Breast epithelium (tissue), 3 donors: ENCODE data around the gene ERCC6.

Source experiments
- POLR2A ChIP-seq: fragments of 450-650 bp; IDR thresholded peaks from one replicate; pipeline ENCODE4 v1.6.1; 2016; ENCODE audit warnings: antibody characterized with exemption, mild to moderate bottlenecking, moderate library complexity
- POLR2AphosphoS5 ChIP-seq, 3 donors: sonication (generic); formaldehyde crosslinking; IDR thresholded peaks; one replicate each; pipeline ENCODE4 v1.6.1; 2017; ENCODE audit warnings: antibody characterized with exemption in 3 of 3
- TF ChIP-seq, protein P1 (sequence below), 3 donors: fragments of 450-650 bp; IDR thresholded peaks; one replicate each; pipeline ENCODE4 v1.5.1; 2016 to 2017; ENCODE audit warnings: antibody characterized with exemption in 3 of 3, mild to moderate bottlenecking in 3 of 3, moderate library complexity in 3 of 3

DNA sequence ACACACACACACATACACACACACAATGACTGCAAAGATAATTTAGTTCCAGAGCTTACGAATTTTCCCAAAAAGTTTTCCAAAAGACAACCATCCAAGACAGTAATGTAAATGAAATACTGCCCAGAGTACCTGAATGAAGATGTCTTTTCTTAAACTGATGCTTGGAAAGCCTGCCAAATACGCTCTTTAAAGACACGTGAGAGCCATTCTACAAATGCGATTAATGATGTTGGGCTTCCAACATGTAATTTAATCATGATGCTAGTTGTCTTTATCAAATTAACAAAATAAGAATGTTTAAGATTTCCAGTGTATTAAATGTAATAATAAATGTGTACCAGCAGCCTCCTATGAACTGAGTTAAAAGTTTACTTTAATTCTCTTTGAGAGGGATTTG lies 11.1 kb downstream of the ERCC6 start:
- no peak for TF ChIP-seq POLR2AphosphoS5 (IDR thresholded peaks at IDR 0.05)
- TF ChIP-seq, protein P1, sequence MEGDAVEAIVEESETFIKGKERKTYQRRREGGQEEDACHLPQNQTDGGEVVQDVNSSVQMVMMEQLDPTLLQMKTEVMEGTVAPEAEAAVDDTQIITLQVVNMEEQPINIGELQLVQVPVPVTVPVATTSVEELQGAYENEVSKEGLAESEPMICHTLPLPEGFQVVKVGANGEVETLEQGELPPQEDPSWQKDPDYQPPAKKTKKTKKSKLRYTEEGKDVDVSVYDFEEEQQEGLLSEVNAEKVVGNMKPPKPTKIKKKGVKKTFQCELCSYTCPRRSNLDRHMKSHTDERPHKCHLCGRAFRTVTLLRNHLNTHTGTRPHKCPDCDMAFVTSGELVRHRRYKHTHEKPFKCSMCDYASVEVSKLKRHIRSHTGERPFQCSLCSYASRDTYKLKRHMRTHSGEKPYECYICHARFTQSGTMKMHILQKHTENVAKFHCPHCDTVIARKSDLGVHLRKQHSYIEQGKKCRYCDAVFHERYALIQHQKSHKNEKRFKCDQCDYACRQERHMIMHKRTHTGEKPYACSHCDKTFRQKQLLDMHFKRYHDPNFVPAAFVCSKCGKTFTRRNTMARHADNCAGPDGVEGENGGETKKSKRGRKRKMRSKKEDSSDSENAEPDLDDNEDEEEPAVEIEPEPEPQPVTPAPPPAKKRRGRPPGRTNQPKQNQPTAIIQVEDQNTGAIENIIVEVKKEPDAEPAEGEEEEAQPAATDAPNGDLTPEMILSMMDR (IDR thresholded peaks at IDR 0.05): no peak
- no peak for TF ChIP-seq POLR2A
